ENCODE results near the gene ZFP1. TPM values are rescaled to one million over a fixed set of nuclear protein-coding genes. Genes with fewer than 3 reads are reported as not detected.

The ZFP1 gene
- total and polyA plus RNA-seq, 11 donors = 3.1 to 10.7 (median 5.9) TPM

DNA sequence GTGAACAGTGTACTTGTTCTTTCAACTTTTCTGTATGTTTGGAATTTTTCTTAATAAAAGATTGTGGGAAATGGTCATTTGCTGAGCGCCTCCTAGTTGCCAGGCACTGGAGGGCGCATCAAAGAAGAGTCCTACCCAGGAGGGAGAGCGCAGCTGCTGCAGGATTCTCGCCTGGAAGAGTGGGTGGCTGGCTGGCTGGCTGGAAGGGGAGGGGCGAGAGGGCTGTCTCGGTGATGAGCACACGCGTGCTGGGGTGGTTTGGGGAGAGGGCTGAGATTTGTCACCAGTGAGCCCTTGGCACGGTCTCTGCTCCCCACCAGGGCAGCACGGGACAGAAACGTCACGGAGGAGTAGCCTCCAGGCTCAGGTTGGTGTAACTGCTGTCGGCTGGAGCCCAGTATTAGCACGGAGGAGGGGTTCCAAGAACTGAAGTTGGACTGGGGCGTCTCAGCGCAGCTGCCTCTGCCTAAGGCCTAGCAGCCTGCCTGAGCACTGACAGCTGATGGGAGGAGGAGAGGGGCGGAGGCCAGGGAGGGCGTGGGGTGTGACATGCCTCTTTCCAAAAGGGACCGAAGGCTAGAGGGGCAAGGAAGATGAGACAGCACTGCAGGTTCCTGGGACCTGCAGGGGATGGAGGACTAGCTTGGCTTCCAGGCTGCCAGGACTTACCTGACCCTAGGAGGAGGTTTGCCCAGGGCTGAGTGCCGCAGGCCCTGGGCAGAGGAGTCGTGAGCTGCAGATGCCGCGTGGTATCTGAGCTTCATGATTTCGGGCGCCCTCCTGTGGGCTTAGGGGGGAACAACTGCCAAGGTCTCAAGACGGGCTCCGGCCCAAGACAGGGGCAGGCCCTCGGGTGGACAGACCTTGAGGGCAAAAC is 37.4 kb upstream of the ZFP1 start:
- peak; percentile 39 to 65 (median 58) for ATAC-seq
- TF ChIP-seq, protein P1, sequence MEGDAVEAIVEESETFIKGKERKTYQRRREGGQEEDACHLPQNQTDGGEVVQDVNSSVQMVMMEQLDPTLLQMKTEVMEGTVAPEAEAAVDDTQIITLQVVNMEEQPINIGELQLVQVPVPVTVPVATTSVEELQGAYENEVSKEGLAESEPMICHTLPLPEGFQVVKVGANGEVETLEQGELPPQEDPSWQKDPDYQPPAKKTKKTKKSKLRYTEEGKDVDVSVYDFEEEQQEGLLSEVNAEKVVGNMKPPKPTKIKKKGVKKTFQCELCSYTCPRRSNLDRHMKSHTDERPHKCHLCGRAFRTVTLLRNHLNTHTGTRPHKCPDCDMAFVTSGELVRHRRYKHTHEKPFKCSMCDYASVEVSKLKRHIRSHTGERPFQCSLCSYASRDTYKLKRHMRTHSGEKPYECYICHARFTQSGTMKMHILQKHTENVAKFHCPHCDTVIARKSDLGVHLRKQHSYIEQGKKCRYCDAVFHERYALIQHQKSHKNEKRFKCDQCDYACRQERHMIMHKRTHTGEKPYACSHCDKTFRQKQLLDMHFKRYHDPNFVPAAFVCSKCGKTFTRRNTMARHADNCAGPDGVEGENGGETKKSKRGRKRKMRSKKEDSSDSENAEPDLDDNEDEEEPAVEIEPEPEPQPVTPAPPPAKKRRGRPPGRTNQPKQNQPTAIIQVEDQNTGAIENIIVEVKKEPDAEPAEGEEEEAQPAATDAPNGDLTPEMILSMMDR (IDR thresholded peaks at IDR 0.05) = peak; percentile 85 to 97 (median 93)
- no peak for TF ChIP-seq POLR2A (IDR thresholded peaks at IDR 0.05)
- 14 to 21% (median 16%) methylated on average over 27 to 28 of the region's 28 CpGs for WGBS, 4 donors
- DNase-seq = peak; percentile 88 to 94 (median 91)
- H3K36me3 ChIP-seq = peaks cover 0 to 9% (median 0%) of the 10 kb centered on the region in 9 donors
- peak overlapping the region in 11 of 12 donors; percentile 77 to 98 (median 91) for H3K27ac ChIP-seq
- peak overlapping the region in 9 of 12 donors; percentile 11 to 43 (median 34) for H3K4me3 ChIP-seq
- intact Hi-C loops (cut with DNase I) = loop anchor here (1.0 to 10.0 kb wide), 9 partner anchors 24 to 396 kb away; partner anchors contain the start of genes ZNRF1 (in 3 of the 10) and ZFP1 (in 1 of the 10)
- H3K27me3 ChIP-seq = peaks cover 0 to 8% (median 0%) of the 10 kb centered on the region in 9 donors
- no peaks in the 10 kb centered on the region for H3K9me3 ChIP-seq
- peaks cover 6 to 92% (median 56%) of the 10 kb centered on the region in 12 donors for H3K4me1 ChIP-seq

DNA sequence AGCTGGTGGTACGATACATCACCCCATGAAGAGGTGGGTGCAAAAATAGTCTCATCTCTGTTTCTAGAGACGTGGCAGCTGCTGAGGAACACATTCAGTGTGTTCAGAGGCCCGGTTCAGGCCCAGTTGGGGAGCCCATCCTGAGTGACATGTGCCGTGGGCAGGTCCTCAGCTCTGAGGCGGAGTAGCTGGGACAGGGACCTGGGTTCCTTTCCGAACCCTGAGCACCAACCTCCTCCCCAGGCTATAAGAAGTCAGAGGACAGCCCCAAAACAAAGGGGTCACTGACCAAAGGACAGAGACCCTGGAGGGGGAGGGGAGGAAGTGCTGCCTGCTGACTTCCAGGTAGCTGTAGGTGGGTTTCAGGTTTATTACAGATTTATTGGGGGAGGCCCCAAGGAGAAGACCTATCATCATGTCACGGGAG is 36.8 kb upstream of the ZFP1 start:
- Histone ChIP-seq H3K27ac (peak overlapping the region in 11 of 12 donors; percentile 77 to 98 (median 91)), H3K4me3 (peak overlapping the region in 3 of 12 donors; percentile 0 to 40 (median 22)), H3K27me3 (peaks cover 0 to 8% (median 0%) of the 10 kb centered on the region in 9 donors), H3K4me1 (peaks cover 6 to 91% (median 53%) of the 10 kb centered on the region in 12 donors), H3K36me3 (peaks cover 0 to 9% (median 0%) of the 10 kb centered on the region in 9 donors), H3K9me3 (no peaks in the 10 kb centered on the region)
- TF ChIP-seq, protein P1 (IDR thresholded peaks at IDR 0.05) = peak in 1 of 12 donors; percentile 24
- no peak for TF ChIP-seq POLR2A (IDR thresholded peaks at IDR 0.05)
- ATAC-seq = peak in 1 of 4 donors; percentile 2
- 13 to 35% (median 29%) methylated on average over 4 to 7 of the region's 7 CpGs for WGBS, 4 donors
- intact Hi-C loops (cut with DNase I) = loop anchor here (1.0 to 10.0 kb wide), 9 partner anchors 24 to 397 kb away; partner anchors contain the start of genes ZNRF1 (in 3 of the 10) and ZFP1 (in 1 of the 10)
- no peak for DNase-seq

DNA sequence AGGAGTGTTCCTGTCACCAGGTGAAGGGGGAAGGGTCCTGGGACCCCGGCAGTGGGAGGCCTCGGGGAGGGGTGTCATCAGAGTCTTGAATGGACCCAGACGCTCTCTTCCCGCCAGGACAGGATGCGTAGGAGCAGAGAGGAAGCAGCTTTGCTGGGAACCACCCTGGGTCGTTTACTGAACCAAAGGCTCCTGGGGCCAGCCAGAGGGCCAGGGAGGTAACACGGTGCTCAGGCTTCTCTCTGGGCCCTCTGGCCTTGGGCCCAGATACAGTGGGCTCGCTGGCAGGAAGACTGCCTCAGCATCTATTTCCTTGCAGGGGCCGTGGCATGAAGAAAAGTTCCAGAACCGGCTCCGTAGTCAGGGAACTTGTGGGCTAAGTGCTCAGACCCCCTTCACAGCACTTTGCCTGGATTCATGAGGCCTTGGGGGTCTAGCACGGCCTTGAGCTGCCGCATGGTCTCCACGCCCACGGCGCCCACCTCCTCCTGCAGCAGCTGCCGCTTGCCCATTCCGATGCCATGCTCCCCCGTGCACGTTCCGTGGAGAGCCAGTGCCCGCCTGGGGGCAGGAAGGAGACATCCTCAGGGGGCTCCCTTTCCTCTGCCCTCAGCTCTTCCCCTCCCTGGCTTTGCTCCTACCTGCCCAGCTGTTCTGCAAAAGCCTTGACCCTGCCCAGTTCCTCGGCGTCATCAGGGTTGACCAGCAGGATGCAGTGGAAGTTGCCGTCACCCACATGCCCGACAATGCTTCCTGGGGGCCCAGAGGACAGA is 36.2 kb upstream of the ZFP1 start:
- ATAC-seq = peak in 1 of 4 donors; percentile 37
- H3K4me3 ChIP-seq = peak overlapping the region in 2 of 12 donors; percentile 0 to 6
- TF ChIP-seq, protein P1 (IDR thresholded peaks at IDR 0.05) = no peak
- TF ChIP-seq POLR2A (IDR thresholded peaks at IDR 0.05) = no peak
- peak; percentile 58 to 69 (median 66) for DNase-seq
- intact Hi-C loops (cut with DNase I) = loop anchor here (1.0 to 10.0 kb wide), 9 partner anchors 25 to 397 kb away; partner anchors contain the start of genes ZNRF1 (in 3 of the 10) and ZFP1 (in 1 of the 10)
- H3K27me3 ChIP-seq = peaks cover 0 to 8% (median 0%) of the 10 kb centered on the region in 9 donors
- H3K4me1 ChIP-seq = peaks cover 6 to 91% (median 53%) of the 10 kb centered on the region in 12 donors
- WGBS, 4 donors = 33 to 44% (median 38%) methylated on average over 19 to 26 of the region's 26 CpGs
- H3K9me3 ChIP-seq = no peaks in the 10 kb centered on the region
- peaks cover 0 to 9% (median 0%) of the 10 kb centered on the region in 9 donors for H3K36me3 ChIP-seq
- H3K27ac ChIP-seq = peak overlapping the region; percentile 9 to 98 (median 89)
